DLD1 (cell line): ENCODE data around the gene SERINC2.
"Not testable (repeated sequence)": the region's sequence is repeated elsewhere in the genome, so short reads cannot be mapped to it uniquely, and the experiment has no call there.

Experiments
- in situ Hi-C: cut with HindIII; loops from 2 replicates; pipeline ENCODE4 v1.10.0; 2017; ENCODE audit warnings: low sequenced_read_pairs

Gene SERINC2

DNA sequence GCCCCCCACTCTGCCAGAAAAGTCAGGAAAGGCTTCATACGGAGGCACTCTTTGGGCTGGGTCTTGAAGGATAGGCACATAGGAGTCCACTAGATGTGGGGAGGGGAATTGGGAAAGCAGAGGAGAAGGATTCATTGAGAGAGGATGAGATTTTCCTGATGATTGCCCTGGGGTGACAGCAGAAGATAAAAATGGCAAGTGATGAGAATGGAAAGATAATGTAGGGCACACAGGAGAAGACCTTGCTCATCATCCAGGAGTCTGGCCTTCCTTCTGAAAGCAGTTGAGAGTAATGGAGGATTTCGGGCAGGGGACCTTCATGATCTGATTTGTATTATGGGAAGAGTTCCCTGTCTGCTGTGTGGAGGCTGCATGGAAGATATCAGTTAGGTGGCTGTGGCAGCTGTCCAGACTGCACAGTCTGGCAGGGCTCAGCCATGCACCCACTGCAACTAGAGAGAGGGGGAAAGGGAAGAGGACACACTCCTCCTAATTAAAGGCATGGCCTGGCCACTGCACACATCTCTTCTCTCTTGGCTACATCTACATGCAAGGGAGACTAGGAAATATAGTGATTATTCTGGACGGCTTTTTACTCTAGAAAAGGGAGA, 30.5 kb upstream of the SERINC2 start:
- in situ Hi-C loops: no loop called here

DNA sequence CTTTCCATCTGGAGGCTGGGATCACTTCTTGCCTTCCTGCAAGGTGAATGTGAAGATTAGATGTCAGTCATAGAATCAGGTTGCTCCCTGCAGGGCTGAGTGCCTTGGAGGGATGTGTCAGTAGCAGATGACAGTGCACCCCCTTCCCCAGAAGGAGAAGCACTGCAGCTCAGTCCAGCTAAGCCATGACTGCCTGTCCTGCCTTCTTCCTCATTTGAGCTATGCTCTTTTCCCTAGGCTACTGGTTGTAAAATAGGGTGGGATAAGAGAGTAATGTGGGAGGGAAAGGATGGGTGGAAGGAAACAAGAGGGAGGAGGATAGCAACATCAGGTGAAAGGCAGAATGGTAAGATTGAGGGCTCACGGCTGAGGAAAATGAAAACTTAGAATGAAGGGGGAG, 29.0 kb upstream of the SERINC2 start:
- in situ Hi-C loops: no loop called here

DNA sequence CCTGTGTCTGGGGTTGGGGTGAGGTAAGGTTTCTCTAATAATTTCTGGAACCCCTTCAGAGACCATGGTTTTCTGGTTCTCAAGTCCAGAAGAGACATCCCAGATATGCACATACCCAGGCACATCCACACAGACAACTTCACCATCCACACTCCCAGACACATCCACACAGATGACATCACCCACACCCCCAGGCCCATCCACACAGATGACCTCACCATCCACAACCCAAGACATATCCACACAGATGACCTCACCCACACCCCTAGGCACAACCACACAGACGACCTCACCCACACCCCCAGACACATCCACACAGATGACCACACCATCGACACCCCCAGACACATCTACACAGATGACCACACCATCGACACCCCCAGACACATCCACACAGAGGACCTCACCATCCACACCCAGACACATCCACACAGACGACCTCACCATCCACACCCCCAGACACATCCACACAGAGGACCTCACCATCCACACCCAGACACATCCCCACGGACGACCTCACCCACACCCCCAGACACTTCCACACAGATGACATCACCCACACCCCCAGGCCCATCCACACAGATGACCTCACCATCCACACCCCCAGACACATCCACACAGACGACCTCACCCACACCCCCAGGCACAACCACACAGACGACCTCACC, 26.3 kb upstream of the SERINC2 start:
- in situ Hi-C loops: not testable (repeated sequence)

DNA sequence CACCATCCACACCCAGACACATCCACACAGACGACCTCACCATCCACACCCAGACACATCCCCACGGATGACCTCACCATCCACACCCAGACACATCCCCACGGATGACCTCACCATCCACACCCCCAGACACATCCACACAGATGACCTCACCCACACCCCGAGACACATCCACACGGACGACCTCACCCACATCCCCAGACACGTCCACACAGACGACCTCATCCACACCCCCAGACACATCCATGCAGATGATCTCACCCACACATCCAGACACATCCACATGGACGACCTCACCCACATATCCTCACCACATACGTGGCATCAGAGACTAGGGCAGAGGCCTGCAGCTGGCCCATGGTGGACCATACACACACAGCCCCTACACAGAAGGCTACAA, 25.4 kb upstream of the SERINC2 start:
- in situ Hi-C loops: no loop called here

DNA sequence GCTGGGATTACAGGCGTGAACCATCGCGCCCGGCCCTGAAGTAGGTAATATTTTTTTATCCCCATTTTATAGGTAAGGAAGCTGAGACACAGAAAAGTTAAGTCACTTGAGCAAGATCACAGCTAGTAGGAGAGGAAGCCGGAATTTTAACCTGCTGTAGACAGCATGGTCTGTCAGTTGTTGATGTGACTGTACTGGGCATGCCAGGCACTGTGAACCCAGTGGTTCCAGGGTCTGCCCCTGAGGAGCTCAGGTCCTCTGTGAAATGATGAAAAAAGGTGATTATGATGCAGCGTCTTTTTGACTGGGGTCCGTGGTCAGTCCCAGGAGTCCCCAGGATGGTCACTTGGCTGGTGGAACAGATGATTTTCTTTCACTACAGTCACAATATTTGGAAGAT, 23.4 kb upstream of the SERINC2 start:
- in situ Hi-C loops: no loop called here

DNA sequence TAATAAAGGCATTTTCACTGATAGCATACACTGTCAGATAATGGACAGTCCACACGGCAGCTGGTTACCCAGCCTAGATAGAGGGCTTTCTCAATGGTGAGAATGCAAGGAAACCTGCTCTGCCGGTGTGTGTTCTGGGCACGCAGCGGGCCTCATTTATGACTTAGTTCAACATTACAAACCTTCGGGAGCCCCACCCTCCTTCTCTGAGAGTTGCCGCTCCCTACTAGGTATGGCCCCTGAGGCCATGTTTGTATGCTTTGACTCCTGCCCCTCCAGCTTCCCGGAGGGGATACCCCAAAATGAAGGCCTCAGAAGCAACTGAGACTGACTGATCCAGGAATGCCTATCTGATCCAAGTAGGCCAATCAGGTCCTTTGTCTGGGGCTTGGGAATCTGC, 22.9 kb upstream of the SERINC2 start:
- in situ Hi-C loops: no loop called here

DNA sequence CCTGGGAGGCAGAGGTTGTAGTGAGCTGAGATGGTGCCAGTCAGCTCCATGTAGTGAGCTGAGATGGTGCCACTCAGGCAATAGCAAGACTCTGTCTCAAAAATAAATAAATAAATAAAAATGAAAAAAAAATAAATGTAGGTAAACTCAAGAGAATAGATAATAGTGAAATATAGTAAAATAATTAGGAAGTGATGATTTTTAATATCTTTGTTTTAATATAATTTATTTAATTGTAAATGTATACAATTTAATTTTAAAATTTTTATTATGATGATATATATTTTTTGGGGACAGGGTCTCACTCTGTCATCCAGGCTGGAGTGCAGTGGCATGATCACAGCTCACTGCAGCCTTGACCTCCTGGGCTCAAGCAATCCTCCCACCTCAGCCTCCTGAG, 19.6 kb upstream of the SERINC2 start:
- in situ Hi-C loops: no loop called here

DNA sequence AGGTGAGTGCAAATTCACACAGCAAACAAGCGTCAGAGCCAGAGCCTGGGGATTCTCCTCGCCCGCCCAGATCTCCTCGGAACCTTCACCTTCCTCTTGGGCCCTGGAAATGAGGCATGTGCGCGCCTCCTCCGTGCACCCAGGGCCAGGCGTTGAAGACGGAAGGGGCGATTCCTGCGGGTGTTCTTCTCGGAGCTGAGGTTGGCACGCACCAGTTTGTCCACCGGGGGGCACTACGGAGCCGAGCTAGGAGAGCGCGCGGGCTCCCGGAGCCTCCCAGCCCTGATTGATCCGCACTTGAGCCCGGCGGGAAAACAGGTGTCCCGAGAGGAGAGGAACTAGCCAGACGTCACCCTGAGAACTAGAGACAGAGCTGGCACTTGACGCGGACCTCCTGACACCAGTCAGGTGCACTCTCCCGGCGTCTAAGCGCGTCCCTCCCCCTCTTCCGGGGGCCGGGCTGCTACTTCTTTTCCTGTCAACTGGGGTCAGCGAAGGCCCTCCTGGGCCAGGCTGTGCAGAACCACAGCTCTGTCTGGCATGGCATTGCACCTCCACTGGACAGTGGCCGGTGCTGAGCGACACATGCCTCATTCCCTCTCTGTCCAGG, 18.3 kb upstream of the SERINC2 start:
- in situ Hi-C loops: no loop called here

DNA sequence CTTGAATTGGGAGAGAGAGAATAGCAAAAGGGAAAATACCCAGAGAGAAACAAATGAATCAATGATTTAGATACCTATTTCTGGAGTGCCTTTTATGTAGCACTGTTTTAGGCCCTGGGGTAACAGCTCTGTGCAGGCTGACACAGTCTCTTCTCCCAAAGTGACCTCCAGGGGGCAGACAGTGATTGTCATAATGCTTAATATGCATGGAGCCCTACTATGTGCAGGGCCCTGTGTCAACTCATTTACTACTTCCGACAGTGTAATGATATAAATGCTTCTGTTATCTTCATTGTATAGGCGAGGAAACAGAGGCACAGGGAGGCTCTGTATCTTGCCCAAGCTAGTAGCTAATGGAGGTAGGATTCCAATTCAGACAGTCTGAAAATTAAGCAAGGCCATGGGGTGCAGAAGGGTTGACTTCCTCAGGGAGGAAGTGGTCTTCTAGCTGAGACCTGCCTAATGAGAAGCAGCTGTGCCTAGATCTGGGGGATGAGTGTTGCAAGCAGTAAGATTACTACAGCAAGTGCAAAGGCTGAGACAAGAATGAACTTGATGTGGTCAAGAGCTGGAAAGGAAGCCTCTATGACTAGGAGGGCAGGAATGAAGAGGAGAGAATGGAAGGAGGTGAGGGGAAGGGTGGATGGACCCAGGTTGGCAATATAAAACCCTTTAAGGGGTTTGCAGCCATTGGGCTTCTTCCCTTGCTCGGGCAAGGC, 16.2 kb upstream of the SERINC2 start:
- in situ Hi-C loops: no loop called here

DNA sequence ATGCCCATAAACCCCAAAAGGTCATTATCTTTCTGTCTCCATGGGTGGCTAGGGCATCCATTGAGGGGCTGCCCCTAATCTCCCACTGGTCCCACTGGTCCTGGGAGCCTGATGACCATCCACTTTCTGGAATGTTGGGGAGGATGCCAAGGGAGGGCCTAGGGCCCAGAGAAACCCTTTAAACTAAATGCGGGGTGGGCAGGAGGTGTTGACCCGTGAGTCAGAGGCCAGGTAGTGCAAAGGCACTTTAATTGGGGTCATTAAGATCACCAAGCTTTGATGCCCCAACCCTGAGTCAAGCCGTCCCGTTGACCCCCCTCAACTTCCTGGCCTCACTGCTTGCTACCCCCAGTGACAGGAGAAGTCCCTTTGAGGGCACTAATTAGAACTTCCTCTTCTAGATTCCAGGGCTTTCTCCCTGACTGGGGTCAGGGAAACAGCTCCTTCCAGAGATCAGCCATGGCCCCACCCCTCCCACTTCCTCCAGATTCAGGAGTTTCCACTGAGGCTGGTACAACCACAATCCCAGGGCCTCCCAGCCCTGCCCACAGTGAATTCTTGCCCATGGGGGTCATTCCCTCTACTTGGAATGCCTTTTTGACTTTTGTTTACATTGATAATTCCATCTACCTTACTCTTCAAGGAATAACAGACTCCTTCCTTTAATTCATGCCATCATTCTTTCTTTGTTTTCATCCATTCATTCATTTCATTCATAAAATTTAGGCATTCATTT, 15.5 kb upstream of the SERINC2 start:
- in situ Hi-C loops: no loop called here

DNA sequence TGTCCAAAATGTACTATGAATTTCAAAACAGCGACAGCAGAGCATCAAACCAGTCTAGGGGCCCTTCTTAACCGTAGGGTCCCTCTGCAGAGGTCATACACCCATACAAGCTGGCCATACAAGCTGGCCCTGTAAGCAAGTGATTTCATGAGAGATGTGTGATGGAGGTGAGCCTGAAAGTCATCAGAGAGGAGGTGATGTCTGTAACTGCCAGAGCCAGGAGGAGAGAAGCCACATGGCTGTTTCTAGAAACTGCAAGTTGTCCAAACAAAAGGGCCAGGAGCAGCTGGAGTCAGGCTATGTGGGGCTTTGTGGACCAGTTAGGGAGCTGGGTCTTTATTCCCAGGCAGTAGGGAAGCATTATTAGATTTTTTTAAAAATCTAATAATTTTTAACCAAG, 14.8 kb upstream of the SERINC2 start:
- in situ Hi-C loops: no loop called here

DNA sequence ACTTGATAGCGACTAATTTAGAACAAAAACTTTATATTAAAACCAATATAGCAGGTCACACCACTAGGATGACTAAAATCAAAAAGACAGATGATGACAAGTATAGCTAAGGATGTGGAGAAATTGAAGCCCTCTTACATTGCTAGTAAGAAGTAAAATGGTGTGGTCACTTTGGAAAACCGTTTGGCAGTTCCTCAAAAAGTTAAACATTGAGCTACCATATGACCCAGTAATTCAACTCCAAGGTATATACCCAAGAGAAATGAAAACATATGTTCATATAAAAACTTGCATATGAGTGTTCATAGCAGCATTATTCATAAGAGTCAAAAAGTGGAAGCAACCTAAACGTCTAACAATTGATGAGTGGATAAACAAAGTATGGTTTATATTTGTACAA, 13.0 kb upstream of the SERINC2 start:
- in situ Hi-C loops: no loop called here

DNA sequence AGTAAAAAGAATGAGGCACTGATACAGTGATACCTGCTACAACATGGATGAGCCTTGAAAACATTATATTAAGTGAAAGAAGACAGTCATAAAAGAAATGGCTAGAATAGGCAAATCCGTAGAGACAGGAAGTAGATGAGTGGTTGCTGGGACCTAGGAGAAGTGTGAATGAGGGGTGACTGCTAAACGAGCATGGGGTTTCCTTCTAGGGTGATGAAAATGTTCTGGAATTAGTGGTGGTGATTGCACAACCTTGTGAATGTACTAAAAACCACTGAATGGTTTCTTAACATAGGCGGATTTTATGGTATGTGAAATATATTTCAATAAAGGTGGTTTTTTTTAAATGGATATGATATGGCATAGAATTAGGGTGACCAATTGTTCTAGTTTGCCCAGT, 12.6 kb upstream of the SERINC2 start:
- in situ Hi-C loops: no loop called here

DNA sequence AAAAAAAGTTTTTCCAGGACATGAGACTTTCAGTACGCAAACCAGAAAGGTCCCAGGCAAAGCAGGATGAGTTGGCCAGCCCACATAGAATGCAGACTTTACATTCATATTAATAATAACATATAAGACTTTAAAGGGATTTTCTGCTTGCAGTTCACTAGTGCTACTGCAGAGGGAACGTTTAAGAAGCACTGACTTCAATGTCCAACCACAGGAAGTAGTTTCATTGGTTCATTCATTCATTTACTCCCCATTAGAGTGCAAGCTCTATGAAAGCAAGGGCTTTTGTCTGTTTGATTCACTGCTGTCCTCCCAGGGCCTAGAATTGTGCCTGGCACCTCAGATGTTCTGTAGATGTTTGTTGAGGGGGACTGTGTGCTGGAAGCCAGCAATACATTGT, 11.8 kb upstream of the SERINC2 start:
- in situ Hi-C loops: no loop called here

DNA sequence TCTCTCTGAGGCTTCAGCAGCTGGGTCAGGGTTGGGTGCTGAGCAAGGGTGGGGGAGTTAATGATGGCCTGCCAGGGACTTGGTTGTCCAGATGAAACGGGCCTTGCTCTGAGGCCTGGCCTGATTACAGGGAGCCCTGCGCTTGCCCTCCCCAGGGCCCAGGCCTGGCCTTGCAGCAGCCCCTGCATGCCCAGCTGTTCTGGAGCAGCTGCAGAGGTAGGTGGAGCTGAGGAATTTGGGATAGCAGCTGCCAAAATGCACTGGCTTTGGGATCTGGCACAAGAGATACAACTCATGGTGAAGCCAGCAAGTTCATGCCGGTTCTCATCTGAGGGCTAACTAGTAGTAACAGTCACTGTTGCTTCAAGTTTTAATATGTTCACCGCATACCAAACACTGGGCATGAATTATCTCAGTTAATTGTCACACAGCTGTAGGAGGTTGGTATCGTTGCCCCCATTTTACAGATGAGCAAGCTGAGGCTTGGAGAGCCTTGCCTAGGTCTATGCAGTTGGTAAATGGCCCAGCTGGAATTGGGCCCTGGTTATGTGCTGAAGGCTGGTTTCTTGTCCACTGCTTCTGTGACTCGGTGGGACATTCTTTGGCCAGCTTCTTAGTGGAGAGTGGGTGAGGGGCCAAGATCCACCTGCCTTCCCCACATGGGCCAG, 7.3 kb upstream of the SERINC2 start:
- in situ Hi-C loops: no loop called here

DNA sequence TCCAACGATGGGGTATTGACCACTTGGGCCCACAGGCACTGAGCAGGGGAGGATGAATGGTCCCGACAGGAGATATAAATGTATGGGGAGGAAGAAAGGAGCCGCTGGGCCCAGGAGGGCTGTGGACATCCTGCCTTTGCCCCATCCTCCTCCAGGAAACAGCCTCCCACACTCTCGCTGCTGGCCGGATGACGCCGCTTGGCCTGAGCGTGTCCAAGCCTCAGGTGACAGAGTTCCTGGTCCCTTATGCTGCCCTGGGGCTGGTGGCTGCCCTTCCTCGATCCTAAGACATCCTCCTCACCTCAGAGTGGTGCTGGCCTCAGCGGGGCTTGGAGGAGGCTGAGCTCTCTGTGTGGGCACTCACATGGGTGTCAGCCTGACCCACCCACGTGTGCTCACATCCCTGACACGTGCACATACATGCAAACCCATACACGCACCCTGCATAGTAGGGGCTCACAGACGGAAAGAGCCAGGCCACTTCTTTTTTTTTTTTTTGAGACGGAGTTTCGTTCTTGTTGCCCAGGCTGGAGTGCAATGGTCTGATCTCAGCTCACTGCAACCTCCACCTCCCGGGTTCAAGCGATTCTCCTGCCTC, 5.9 kb upstream of the SERINC2 start:
- in situ Hi-C loops: no loop called here

DNA sequence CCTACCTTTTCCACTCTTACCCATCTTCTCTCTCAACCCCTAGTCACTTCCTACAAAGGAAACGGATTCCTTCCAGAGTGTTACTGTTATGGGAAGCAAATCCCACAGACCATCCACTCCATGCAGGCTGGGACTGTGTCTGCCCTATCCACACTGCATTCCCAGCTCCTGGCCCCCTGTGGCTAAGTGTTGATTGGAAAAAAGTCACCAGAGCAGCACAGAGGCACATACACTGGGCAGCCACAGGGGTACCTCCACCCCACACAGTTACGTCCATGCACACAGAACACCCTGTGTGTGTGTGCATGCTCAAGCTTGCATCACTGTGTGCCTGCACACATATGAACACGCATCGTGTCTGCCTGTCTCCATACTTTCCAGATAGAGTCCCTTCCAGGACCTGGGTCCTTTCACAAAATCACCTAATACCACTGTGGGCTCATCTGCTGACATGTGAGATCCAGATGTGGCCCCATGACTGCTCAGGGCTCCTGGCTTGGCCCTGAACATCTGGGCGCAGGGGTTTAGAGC, 4.2 kb upstream of the SERINC2 start:
- in situ Hi-C loops: no loop called here

DNA sequence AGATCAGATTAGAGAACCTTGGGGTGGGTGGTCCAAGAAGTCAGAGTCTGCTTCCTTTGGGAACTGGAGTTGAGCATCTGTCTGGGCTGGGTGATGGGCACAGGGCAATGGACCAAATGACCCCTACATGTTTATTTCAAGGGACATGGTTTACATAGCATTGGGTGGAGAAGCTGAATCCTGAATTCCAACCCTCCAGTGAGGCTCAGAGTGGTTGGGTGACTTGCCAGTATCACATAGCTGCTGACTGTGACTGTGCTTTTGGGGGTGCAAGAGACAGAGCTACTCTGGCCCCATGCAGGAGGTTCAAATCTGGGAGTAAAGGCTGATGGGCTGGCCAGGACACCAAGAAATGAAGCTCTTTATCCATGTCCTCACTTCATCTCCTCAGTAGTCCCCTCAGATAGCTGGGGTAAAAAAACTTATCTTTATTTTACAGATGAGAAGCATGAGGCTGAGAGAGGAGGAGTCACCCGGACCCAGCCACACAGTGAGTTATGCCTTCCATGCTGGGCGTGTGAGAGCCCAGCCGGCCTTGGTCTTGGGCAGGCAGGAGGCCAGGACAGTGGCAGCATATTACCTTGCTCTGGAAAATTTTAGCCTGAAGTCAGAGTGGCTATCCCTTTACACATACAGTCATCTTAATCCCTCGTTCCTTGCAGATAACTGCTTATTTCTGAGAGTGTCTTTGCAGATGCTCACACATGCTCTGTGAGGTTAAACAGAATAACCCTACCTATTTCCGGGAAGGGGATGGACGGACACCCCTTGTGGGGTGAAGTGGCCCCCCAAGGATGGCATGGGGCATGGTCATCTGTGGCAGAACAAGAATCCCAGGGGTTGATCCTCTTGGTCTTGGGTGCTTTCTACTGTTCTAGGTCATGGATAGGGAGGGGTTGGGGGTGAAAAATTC, 2.8 kb upstream of the SERINC2 start:
- in situ Hi-C loops: no loop called here

DNA sequence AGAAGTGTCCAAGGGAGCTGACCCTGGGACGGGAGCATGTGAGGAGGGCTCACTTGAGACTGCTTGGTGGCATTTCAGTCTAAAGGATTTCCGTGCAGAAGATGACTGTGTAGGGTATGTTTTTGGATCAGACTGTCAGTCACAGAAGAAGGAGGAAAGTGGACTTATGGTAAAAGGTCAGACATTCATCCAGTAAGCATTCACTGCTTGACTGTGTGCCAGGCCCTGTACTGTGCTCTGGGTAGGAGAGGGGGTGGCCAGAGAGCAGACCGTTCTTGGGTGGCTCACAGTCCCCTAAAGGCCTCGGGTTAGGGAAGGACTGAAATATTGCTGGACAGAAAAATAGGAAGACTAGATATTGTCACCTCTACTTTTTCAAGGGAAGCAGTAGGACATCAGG, 2.1 kb upstream of the SERINC2 start:
- in situ Hi-C loops: no loop called here
